A549 (cell line): ENCODE measurements around the gene PDIA6. TPM values are rescaled to one million over a fixed set of nuclear protein-coding genes. Genes with fewer than 3 reads are reported as not detected.

Source experiments
- ATAC-seq, 2 experiments: fragments of 200-7000 bp in 1 of 2; fragments of >200 bp in 1 of 2; cut with Nextera tagmentation in 1 of 2; cut with Tn5 transposase in 1 of 2; 3 replicates each; pipeline versions ENCODE4 v1.8.0 to v1.9.1; 2018 to 2020; ENCODE audit warnings: mild to moderate bottlenecking in 1 of 2, moderate library complexity in 1 of 2
- CTCF ChIA-PET: fragments of 300-600 bp; sonication (Branson Sonifier 250); formaldehyde crosslinking; extraction: SDS; loops from one replicate; lab custom pipeline; 2021; ENCODE audit warnings: antibody characterized with exemption, inconsistent platforms; lab: Yijun Ruan, JAX
- POLR2A ChIA-PET: fragments of 350-600 bp; formaldehyde crosslinking; extraction: SDS; loops from one replicate; lab custom pipeline; 2021; ENCODE audit warnings: antibody characterized with exemption, inconsistent platforms; lab: Yijun Ruan, JAX
- DNase-seq, 2 experiments: peaks; one replicate each; pipeline versions ENCODE4 v3.0.0 to v3.0.0-alpha.2; 2011 to 2016; ENCODE audit warnings: low read depth in 1 of 2, low spot score in 1 of 2
- FAIRE-seq: peaks from 2 replicates; lab custom pipeline; 2011; peaks lifted over from hg19 to GRCh38; lab: Jason Lieb, UNC
- H3K27ac ChIP-seq, 2 experiments: fragments of >200 bp; sonication (Bioruptor Twin); formaldehyde crosslinking; 3 replicates each; pipeline ENCODE4 v1.5.1; 2016 to 2017
- H3K4me1 ChIP-seq: fragments of >200 bp; sonication (Bioruptor Twin); formaldehyde crosslinking; 3 replicates; pipeline ENCODE4 v1.6.1; 2016
- H3K4me2 ChIP-seq: fragments of >200 bp; sonication (Bioruptor Twin); formaldehyde crosslinking; 3 replicates; pipeline ENCODE4 v1.6.1; 2016
- H3K4me3 ChIP-seq: fragments of >200 bp; sonication (Bioruptor Twin); formaldehyde crosslinking; 3 replicates; pipeline ENCODE4 v1.5.1; 2016
- H3K9me3 ChIP-seq: fragments of >200 bp; sonication (Bioruptor Twin); formaldehyde crosslinking; 3 replicates; pipeline ENCODE4 v1.6.1; 2016
- BHLHE40 ChIP-seq: IDR thresholded peaks from 2 replicates; pipeline ENCODE4 v1.6.1; 2012; ENCODE audit warnings: low read depth, low read length, inconsistent platforms
- CBX2 ChIP-seq: fragments of 200-600 bp; sonication (generic); IDR thresholded peaks from 2 replicates; pipeline ENCODE4 v1.6.1; 2016; ENCODE audit warnings: low read depth, mild to moderate bottlenecking, borderline replicate concordance
- CHD2 ChIP-seq: fragments of 150-350 bp; IDR thresholded peaks from 2 replicates; pipeline ENCODE4 v1.6.1; 2014; ENCODE audit warnings: low read length; ENCODE audit not compliant: partially characterized antibody
- EHF ChIP-seq: fragments of 250-450 bp; sonication (Bioruptor Pico); IDR thresholded peaks from 2 replicates; pipeline ENCODE4 v1.5.0; 2020; ENCODE audit warnings: mild to moderate bottlenecking
- ESRRA ChIP-seq: fragments of 150-350 bp; IDR thresholded peaks from 2 replicates; pipeline ENCODE4 v1.6.1; 2014; ENCODE audit warnings: mild to moderate bottlenecking, low read length, borderline replicate concordance
- FOSB ChIP-seq: fragments of 250-450 bp; sonication (Bioruptor Pico); IDR thresholded peaks from 2 replicates; pipeline ENCODE4 v1.5.0; 2020; ENCODE audit warnings: mild to moderate bottlenecking, moderate library complexity
- GATA3 ChIP-seq: IDR thresholded peaks from 2 replicates; pipeline ENCODE4 v1.6.1; 2012; ENCODE audit warnings: borderline replicate concordance
- HDAC2 ChIP-seq: fragments of 200-600 bp; sonication (generic); IDR thresholded peaks from 2 replicates; pipeline ENCODE4 v1.6.1; 2016
- HOXB5 ChIP-seq: fragments of 250-450 bp; sonication (Bioruptor Pico); IDR thresholded peaks from 2 replicates; pipeline ENCODE4 v1.5.0; 2020; ENCODE audit warnings: mild to moderate bottlenecking, moderate library complexity
- JUN ChIP-seq, 2 experiments: fragments of >200 bp; sonication (Bioruptor Twin); formaldehyde crosslinking; IDR thresholded peaks; 2 replicates in 1 of 2; 3 replicates in 1 of 2; pipeline ENCODE4 v1.6.1; 2016 to 2017
- JUNB ChIP-seq: fragments of >200 bp; sonication (Bioruptor Twin); formaldehyde crosslinking; IDR thresholded peaks from 2 replicates; pipeline ENCODE4 v1.6.1; 2016
- MAZ ChIP-seq: fragments of 150-350 bp; IDR thresholded peaks from 2 replicates; pipeline ENCODE4 v1.6.1; 2014; ENCODE audit warnings: antibody characterized with exemption, low read depth, low read length, borderline replicate concordance
- NPAS2 ChIP-seq: fragments of 250-450 bp; sonication (Bioruptor Pico); IDR thresholded peaks from 2 replicates; pipeline ENCODE4 v1.8.0; 2022; ENCODE audit warnings: mild to moderate bottlenecking, moderate library complexity, borderline replicate concordance
- RAD21 ChIP-seq, 2 experiments: fragments of >200 bp in 1 of 2; sonication (Bioruptor Twin) in 1 of 2; formaldehyde crosslinking in 1 of 2; IDR thresholded peaks in 1 of 2; conservative IDR thresholded peaks in 1 of 2; 2 replicates in 1 of 2; 3 replicates in 1 of 2; pipeline ENCODE4 v1.6.1; 2012 to 2018; ENCODE audit warnings: inconsistent platforms in 1 of 2
- RCOR1 ChIP-seq: fragments of 150-350 bp; IDR thresholded peaks from 2 replicates; pipeline ENCODE4 v1.6.1; 2014; ENCODE audit warnings: antibody characterized with exemption, low read length, low read depth
- WGBS: methylation state at CpG from one replicate; pipeline ENCODE4 v1.1.6; 2017; ENCODE audit errors: missing lambda C conversion rate; 5-methylcytosine and 5-hydroxymethylcytosine counted together
- polyA plus RNA-seq, 4 experiments: library from polyadenylated mRNA; depleted of rRNA in 3 of 4; stranded (reverse); fragments of >200 nt; fragmentation: RNase III in 1 of 4; extraction: RNeasy Plus Mini Kit Qiagen cat#74134 plus additional on column Dnase treatment in 1 of 4; gene quantifications; 2 replicates in 3 of 4; 3 replicates in 1 of 4; pipeline ENCODE4 v1.2.3, GENCODE V29; 2011 to 2017
- TF ChIP-seq, protein P1 (sequence below): IDR thresholded peaks from 2 replicates; pipeline ENCODE4 v1.6.1; 2012
- TF ChIP-seq, protein P2 (sequence below): IDR thresholded peaks from 2 replicates; pipeline ENCODE4 v1.6.1; 2012
- TF ChIP-seq, protein P3 (sequence below): fragments of >200 bp; sonication (Bioruptor Twin); formaldehyde crosslinking; IDR thresholded peaks from 3 replicates; pipeline ENCODE4 v1.5.1; 2016
- TF ChIP-seq, protein P4 (sequence below): fragments of 250-450 bp; sonication (Bioruptor Pico); IDR thresholded peaks from 2 replicates; pipeline ENCODE4 v1.5.0; 2020; ENCODE audit warnings: low read depth, mild to moderate bottlenecking, moderate library complexity

PDIA6 gene
- polyA plus RNA-seq, 2 of the 4 experiments (the other 2 are of a cell fraction), result 322 to 442 TPM

DNA sequence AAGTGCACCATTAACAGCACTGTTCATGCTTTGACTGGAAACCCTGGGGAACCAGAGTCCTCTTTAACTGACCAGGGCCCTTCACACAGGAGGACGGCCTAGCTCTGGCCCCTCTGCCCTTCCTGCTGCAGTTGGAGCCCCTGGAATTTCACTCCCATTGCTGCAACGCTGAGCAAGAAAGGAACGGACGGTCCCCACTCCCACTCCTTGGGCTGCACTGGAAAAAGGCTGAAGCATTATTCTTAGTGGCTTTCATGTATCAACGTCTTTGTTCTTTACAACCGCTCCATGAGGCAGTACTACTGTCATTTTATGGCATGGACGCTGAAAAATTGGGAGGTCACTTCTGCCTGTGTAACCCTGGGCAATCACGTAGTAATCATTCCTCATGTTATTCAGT, 9.9 kb downstream of the PDIA6 start:
- Histone ChIP-seq H3K9me3 (no peaks in the 10 kb centered on the region), H3K27ac (no peak overlapping the region), H3K4me3 (no peak overlapping the region), H3K4me2 (no peak overlapping the region), H3K4me1 (0 out of 3 replicates have a peak, but pooled peaks cover 2% of the 10 kb centered on the region)
- 93% methylated on average over 8 of the region's 8 CpGs for WGBS
- POLR2A ChIA-PET, result no interaction called here
- CTCF ChIA-PET, result interaction anchor here (1.3 to 3.1 kb wide), 2 partner anchors 9 to 11 kb away, joined by 3 to 14 read pairs; no protein-coding TSS in a partner anchor
- TF ChIP-seq BHLHE40 (no peak), RAD21 (conservative IDR thresholded peaks at IDR 0.05 in 1 of 2, IDR thresholded peaks at IDR 0.05 in 1 of 2) (no peak), FOSB (CRISPR knock-in tag) (no peak), MAZ (no peak)
- TF ChIP-seq, protein P1, sequence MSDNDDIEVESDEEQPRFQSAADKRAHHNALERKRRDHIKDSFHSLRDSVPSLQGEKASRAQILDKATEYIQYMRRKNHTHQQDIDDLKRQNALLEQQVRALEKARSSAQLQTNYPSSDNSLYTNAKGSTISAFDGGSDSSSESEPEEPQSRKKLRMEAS, result no peak
- TF ChIP-seq, protein P2, sequence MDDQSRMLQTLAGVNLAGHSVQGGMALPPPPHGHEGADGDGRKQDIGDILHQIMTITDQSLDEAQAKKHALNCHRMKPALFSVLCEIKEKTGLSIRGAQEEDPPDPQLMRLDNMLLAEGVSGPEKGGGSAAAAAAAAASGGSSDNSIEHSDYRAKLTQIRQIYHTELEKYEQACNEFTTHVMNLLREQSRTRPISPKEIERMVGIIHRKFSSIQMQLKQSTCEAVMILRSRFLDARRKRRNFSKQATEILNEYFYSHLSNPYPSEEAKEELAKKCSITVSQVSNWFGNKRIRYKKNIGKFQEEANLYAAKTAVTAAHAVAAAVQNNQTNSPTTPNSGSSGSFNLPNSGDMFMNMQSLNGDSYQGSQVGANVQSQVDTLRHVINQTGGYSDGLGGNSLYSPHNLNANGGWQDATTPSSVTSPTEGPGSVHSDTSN, result no peak
- DNase-seq, result no peak
- no peak for FAIRE-seq
- ATAC-seq, result no peak; a peak in 1 of 6 replicates

DNA sequence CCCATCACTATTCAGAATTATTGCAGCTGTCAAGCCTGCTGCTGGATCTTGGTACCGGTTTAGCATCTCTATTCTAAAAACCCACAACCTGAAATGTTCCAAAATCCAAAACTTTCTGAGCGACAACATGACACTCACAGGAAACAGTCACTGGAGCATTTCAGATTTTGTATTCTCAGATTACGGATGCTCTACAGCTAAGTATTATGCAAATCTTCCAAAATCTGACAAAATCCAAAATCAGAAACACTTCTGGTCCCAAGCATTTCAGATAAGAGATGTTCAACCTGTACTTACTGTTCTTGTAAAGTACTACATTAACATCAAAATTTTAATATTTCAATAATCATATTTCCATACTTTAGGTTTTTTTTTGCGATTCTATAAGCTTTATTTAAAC, 12.4 kb downstream of the PDIA6 start:
- no peak for DNase-seq
- 92% methylated on average over 4 of the region's 4 CpGs for WGBS
- ATAC-seq, result no peak
- ChIA-PET CTCF (interaction anchor here (1.8 to 3.1 kb wide), 2 partner anchors 9 to 18 kb away, joined by 4 to 14 read pairs; no protein-coding TSS in a partner anchor), POLR2A (no interaction called here)
- Histone ChIP-seq H3K27ac (no peak overlapping the region), H3K4me1 (no peaks in the 10 kb centered on the region), H3K4me2 (no peak overlapping the region), H3K4me3 (no peak overlapping the region), H3K9me3 (no peaks in the 10 kb centered on the region)
- TF ChIP-seq NPAS2 (CRISPR knock-in tag) (no peak), GATA3 (no peak), RAD21 (conservative IDR thresholded peaks at IDR 0.05 in 1 of 2, IDR thresholded peaks at IDR 0.05 in 1 of 2) (no peak), JUNB (no peak)
- TF ChIP-seq, protein P3, sequence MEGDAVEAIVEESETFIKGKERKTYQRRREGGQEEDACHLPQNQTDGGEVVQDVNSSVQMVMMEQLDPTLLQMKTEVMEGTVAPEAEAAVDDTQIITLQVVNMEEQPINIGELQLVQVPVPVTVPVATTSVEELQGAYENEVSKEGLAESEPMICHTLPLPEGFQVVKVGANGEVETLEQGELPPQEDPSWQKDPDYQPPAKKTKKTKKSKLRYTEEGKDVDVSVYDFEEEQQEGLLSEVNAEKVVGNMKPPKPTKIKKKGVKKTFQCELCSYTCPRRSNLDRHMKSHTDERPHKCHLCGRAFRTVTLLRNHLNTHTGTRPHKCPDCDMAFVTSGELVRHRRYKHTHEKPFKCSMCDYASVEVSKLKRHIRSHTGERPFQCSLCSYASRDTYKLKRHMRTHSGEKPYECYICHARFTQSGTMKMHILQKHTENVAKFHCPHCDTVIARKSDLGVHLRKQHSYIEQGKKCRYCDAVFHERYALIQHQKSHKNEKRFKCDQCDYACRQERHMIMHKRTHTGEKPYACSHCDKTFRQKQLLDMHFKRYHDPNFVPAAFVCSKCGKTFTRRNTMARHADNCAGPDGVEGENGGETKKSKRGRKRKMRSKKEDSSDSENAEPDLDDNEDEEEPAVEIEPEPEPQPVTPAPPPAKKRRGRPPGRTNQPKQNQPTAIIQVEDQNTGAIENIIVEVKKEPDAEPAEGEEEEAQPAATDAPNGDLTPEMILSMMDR, result no peak
- FAIRE-seq, result peak; percentile 59

DNA sequence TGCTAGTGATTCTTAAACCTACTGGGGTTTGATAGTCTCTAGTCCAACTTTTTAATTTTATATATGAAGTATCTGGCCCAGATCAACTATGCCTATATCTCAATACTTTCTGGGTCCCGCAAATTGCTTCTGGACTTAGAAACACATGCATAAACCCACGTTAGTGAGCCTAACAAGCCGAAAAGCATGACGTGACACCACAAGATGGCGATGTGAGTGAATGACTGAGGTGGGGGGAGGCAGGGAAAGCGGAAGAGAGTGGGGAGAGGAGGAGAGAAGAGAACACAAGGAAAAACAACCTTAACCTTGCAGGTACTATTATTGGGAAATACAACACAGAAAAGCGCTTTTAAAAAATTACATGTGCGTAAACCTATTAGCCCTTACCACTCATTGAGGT, 13.8 kb downstream of the PDIA6 start:
- no peaks in the 10 kb centered on the region for H3K9me3 ChIP-seq
- TF ChIP-seq FOSB (CRISPR knock-in tag) (no peak), RAD21 (conservative IDR thresholded peaks at IDR 0.05 in 1 of 2, IDR thresholded peaks at IDR 0.05 in 1 of 2) (0 out of 5 replicates have a peak, but pooled peaks of 1 of the 2 experiments have one; percentile 3)
- TF ChIP-seq, protein P3, result peak; percentile 32; the same call in 2 of the 3 replicates
- ChIA-PET POLR2A (no interaction called here), CTCF (interaction anchor here (0.6 to 1.7 kb wide), 7 partner anchors 13 to 344 kb away, joined by 3 to 6 read pairs (median 4); a partner anchor contains a TSS)
- H3K4me3 ChIP-seq, result no peak overlapping the region
- DNase-seq (peak in 1 of 2 experiments; percentile 40), ATAC-seq (peak in 1 of 2 experiments; percentile 69; a peak in 3 of 6 replicates), FAIRE-seq (no peak)
- no peak overlapping the region for H3K4me2 ChIP-seq
- WGBS, result 86% methylated on average over 8 of the region's 8 CpGs
- no peak overlapping the region for H3K27ac ChIP-seq
- H3K4me1 ChIP-seq, result no peaks in the 10 kb centered on the region

DNA sequence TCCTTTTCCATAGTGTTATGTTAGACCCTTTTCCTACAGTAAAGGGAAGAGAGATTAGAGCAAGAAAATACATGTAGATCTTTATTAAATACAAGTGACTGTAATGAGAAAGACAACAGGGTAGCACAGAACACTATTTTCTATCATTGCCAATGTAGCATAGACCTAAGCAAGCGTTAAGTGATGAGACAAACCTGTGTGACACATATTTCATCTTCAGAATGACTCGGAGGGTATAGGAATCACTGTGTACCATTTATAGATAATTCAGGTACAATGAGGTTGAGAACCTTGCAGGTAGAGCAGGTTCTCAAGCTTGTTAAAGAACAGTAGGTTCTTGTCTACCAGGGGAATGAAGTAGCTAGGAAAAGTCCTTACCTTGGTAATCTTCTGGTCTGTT, 15.9 kb downstream of the PDIA6 start:
- ATAC-seq (no peak), DNase-seq (no peak), FAIRE-seq (no peak)
- no peak overlapping the region for H3K27ac ChIP-seq
- H3K4me3 ChIP-seq, result no peak overlapping the region
- no peaks in the 10 kb centered on the region for H3K9me3 ChIP-seq
- TF ChIP-seq, protein P1, result no peak
- no peak for TF ChIP-seq JUN (IDR thresholded peaks at IDR 0.05)
- no peak for TF ChIP-seq CBX2
- no peak for TF ChIP-seq HOXB5 (CRISPR knock-in tag)
- no peak for TF ChIP-seq CHD2
- TF ChIP-seq HDAC2, result no peak
- no peak for TF ChIP-seq EHF (CRISPR knock-in tag)
- TF ChIP-seq ESRRA, result no peak
- TF ChIP-seq BHLHE40, result no peak
- TF ChIP-seq GATA3, result no peak
- TF ChIP-seq, protein P4, sequence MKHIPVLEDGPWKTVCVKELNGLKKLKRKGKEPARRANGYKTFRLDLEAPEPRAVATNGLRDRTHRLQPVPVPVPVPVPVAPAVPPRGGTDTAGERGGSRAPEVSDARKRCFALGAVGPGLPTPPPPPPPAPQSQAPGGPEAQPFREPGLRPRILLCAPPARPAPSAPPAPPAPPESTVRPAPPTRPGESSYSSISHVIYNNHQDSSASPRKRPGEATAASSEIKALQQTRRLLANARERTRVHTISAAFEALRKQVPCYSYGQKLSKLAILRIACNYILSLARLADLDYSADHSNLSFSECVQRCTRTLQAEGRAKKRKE (CRISPR knock-in tag), result no peak
- TF ChIP-seq RCOR1, result no peak
- no peaks in the 10 kb centered on the region for H3K4me1 ChIP-seq
- POLR2A ChIA-PET, result no interaction called here
- CTCF ChIA-PET, result interaction anchor here (1.1 to 1.9 kb wide), 4 partner anchors 8 to 39 kb away, joined by 3 to 6 read pairs (median 4); no protein-coding TSS in a partner anchor
- 90% methylated on average over 2 of the region's 2 CpGs for WGBS
- H3K4me2 ChIP-seq, result no peak overlapping the region
